Neural cell (in vitro differentiated cells): ENCODE data around the gene ITPRID1.

Experiments used
- CTCF ChIP-seq: fragments of 450-650 bp; IDR thresholded peaks from 2 replicates; pipeline ENCODE4 v1.5.1; 2014; ENCODE audit warnings: antibody characterized with exemption, mild to moderate bottlenecking, moderate library complexity; ENCODE audit not compliant: poor library complexity, severe bottlenecking
- EZH2 ChIP-seq: fragments of 200-600, 300-800 bp; shearing (Covaris generic), sonication (generic); IDR thresholded peaks from 2 replicates; pipeline ENCODE4 v1.6.1; 2014; ENCODE audit warnings: antibody characterized with exemption, low read length, borderline replicate concordance, mild to moderate bottlenecking; ENCODE audit not compliant: insufficient read depth, poor library complexity, severe bottlenecking
- POLR2AphosphoS5 ChIP-seq: IDR thresholded peaks from 2 replicates; pipeline ENCODE4 v1.6.1; 2012
- TAF1 ChIP-seq: IDR thresholded peaks from 2 replicates; pipeline ENCODE4 v1.6.1; 2012; ENCODE audit warnings: low read depth

- TF ChIP-seq TAF1 (no peak), CTCF (no peak), POLR2AphosphoS5 (no peak), EZH2 (no peak)
Observed at GRCh38 chr7:31583526-31583925, 69.6 kb downstream of the ITPRID1 start.
